ENCODE results near the gene MARCHF3. TPM values are rescaled to one million over a fixed set of nuclear protein-coding genes. Genes with fewer than 3 reads are reported as not detected.

The MARCHF3 gene
- total and polyA plus RNA-seq, 2 donors (not counting 3 experiments of a cell fraction or from before 2014, with no cell fraction given), result 31.9 to 35.0 TPM

DNA sequence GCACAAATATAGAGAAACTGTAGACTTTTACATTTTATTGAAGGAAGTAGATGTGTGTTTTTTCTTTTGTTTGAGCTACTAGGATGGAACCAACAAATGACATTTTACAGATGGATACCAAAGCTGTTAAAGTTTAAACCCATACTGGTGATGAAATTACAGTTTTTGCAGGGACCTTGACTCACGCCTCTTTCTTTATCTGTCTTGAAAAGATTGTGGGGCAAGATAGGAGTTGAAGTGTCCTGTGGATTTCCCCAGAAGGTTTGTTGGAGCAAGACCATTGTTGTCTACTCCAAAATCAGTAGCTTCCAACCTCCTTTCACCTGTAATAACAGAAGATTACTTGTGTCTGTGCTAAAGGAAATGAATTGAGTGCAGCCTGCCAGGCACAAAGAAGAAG, 47.0 kb upstream of the MARCHF3 start:
- BruUV-seq (replicated peaks), result no TSS peak
- DNase-seq (ENCODE audit: low read depth, low spot score) (no peak), FAIRE-seq (no peak)
- H3K9ac ChIP-seq (replicated peaks; ENCODE audit: extremely low read depth, insufficient read depth, low read length), result no peak overlapping the region
- H3K4me3 ChIP-seq (replicated peaks in 1 of 3; ENCODE audit: insufficient read depth in 1 of 3, low read depth in 1 of 3, low read length in 3 of 3), result no peak overlapping the region
- peak overlapping the region; percentile 11 for H3K4me2 ChIP-seq (ENCODE audit: insufficient read depth, low read length)
- H3K4me1 ChIP-seq (ENCODE audit: control insufficient read depth, extremely low read depth, insufficient read depth, low read length), result peaks cover 29% of the 10 kb centered on the region
- no peaks in the 10 kb centered on the region for H3K79me2 ChIP-seq (ENCODE audit: control insufficient read depth, insufficient read depth, low read length)
- H3K9me1 ChIP-seq (replicated peaks; ENCODE audit: control insufficient read depth, extremely low read depth, insufficient read depth, low read length), result no peaks in the 10 kb centered on the region
- no peaks in the 10 kb centered on the region for H4K20me1 ChIP-seq (replicated peaks; ENCODE audit: control insufficient read depth, extremely low read depth, insufficient read depth, low read length)
- peak overlapping the region; percentile 16 for H2AFZ ChIP-seq (ENCODE audit: low read depth, low read length)
- no peaks in the 10 kb centered on the region for H3K27me3 ChIP-seq (ENCODE audit: control insufficient read depth in 2 of 2, insufficient read depth in 2 of 2, low read length in 2 of 2)
- dilution Hi-C loops (cut with MboI; ENCODE audit: extremely low pct_ligation_motif_present, low sequenced_read_pairs), result no loop called here
- TF ChIP-seq, protein P1, sequence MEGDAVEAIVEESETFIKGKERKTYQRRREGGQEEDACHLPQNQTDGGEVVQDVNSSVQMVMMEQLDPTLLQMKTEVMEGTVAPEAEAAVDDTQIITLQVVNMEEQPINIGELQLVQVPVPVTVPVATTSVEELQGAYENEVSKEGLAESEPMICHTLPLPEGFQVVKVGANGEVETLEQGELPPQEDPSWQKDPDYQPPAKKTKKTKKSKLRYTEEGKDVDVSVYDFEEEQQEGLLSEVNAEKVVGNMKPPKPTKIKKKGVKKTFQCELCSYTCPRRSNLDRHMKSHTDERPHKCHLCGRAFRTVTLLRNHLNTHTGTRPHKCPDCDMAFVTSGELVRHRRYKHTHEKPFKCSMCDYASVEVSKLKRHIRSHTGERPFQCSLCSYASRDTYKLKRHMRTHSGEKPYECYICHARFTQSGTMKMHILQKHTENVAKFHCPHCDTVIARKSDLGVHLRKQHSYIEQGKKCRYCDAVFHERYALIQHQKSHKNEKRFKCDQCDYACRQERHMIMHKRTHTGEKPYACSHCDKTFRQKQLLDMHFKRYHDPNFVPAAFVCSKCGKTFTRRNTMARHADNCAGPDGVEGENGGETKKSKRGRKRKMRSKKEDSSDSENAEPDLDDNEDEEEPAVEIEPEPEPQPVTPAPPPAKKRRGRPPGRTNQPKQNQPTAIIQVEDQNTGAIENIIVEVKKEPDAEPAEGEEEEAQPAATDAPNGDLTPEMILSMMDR (IDR thresholded peaks at IDR 0.05; ENCODE audit: extremely low read depth in 1 of 2, insufficient read depth in 1 of 2, low read depth in 1 of 2, low read length in 2 of 2), result no peak
- TF ChIP-seq POLR2AphosphoS5 (IDR thresholded peaks at IDR 0.05; ENCODE audit: insufficient read depth, low read depth, low read length) (no peak), POLR2A (IDR thresholded peaks at IDR 0.05; ENCODE audit: low read depth, low read length) (no peak), FOS (IDR thresholded peaks at IDR 0.05; ENCODE audit: borderline replicate concordance, insufficient read depth, low read length) (no peak), JUN (IDR thresholded peaks at IDR 0.05; ENCODE audit: borderline replicate concordance, insufficient read depth, insufficient read length, low read depth) (no peak), GATA2 (IDR thresholded peaks at IDR 0.05; ENCODE audit: insufficient read depth, insufficient read length, low read depth, low read length) (no peak), MYC (IDR thresholded peaks at IDR 0.05; ENCODE audit: low read depth, low read length) (no peak), EZH2 (IDR thresholded peaks at IDR 0.05; ENCODE audit: borderline replicate concordance, low read depth, low read length, severe bottlenecking) (no peak)
- TF ChIP-seq, protein P2, sequence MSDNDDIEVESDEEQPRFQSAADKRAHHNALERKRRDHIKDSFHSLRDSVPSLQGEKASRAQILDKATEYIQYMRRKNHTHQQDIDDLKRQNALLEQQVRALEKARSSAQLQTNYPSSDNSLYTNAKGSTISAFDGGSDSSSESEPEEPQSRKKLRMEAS (IDR thresholded peaks at IDR 0.05; ENCODE audit: insufficient read depth, insufficient read length), result no peak
- no peaks in the 10 kb centered on the region for H3K9me3 ChIP-seq (replicated peaks; ENCODE audit: control insufficient read depth, insufficient read depth, low read length)
- H3K36me3 ChIP-seq (ENCODE audit: control insufficient read depth in 2 of 2, extremely low read depth in 1 of 2, insufficient read depth in 2 of 2, low read length in 2 of 2), result no peaks in the 10 kb centered on the region
- POLR2A ChIA-PET, result no interaction called here
- peak overlapping the region; percentile 13 for H3K27ac ChIP-seq (ENCODE audit: insufficient read depth, low read depth, low read length)
- intact Hi-C loops (cut with micrococcal nuclease), result no loop called here
- CTCF ChIA-PET, result interaction anchor here (1.0 kb wide), 2 partner anchors 13 to 49 kb away, joined by 3 to 4 read pairs; no protein-coding TSS in a partner anchor

All from endothelial cell of umbilical vein (primary cell).